SK-N-SH treated with all-trans-retinoic acid at 6 μM for 48 hours (cell line): ENCODE measurements around the gene LEMD2.

ENCODE experiments used
- ATAC-seq: fragments of 200-7000 bp; cut with Tn5 transposase; 3 replicates; pipeline ENCODE4 v1.9.1; 2020; ENCODE audit warnings: mild to moderate bottlenecking, moderate library complexity
- ARNTL ChIP-seq: fragments of 450-650 bp; formaldehyde crosslinking; IDR thresholded peaks from 2 replicates; pipeline ENCODE4 v1.5.0; 2020; ENCODE audit warnings: low read depth, mild to moderate bottlenecking, moderate library complexity, borderline replicate concordance
- BACH2 ChIP-seq: fragments of 250-450 bp; sonication (Bioruptor Pico); IDR thresholded peaks from 2 replicates; pipeline ENCODE4 v1.9.0; 2021; ENCODE audit warnings: mild to moderate bottlenecking, borderline replicate concordance
- CREB5 ChIP-seq: fragments of 250-450 bp; sonication (Bioruptor Pico); IDR thresholded peaks from 2 replicates; pipeline ENCODE4 v1.5.1; 2020; ENCODE audit warnings: low read depth, mild to moderate bottlenecking, moderate library complexity
- CSDC2 ChIP-seq: fragments of 250-450 bp; sonication (Bioruptor Pico); IDR thresholded peaks from 2 replicates; pipeline ENCODE4 v1.5.0; 2020; ENCODE audit warnings: mild to moderate bottlenecking, moderate library complexity
- CSRNP3 ChIP-seq: fragments of 250-450 bp; sonication (Bioruptor Pico); IDR thresholded peaks from 2 replicates; pipeline ENCODE4 v1.5.1; 2021; ENCODE audit warnings: mild to moderate bottlenecking, moderate library complexity
- ESRRG ChIP-seq: fragments of 250-450 bp; sonication (Bioruptor Pico); IDR thresholded peaks from 2 replicates; pipeline ENCODE4 v1.6.1; 2021; ENCODE audit warnings: mild to moderate bottlenecking
- GLIS3 ChIP-seq: fragments of 250-450 bp; sonication (Bioruptor Pico); IDR thresholded peaks from 2 replicates; pipeline ENCODE4 v1.5.0; 2020; ENCODE audit warnings: mild to moderate bottlenecking, moderate library complexity
- OSR1 ChIP-seq: fragments of 250-450 bp; sonication (Bioruptor Pico); IDR thresholded peaks from 2 replicates; pipeline ENCODE4 v1.8.0; 2022; ENCODE audit warnings: moderate library complexity, mild to moderate bottlenecking, inconsistent platforms
- PATZ1 ChIP-seq: fragments of 250-450 bp; sonication (Bioruptor Pico); IDR thresholded peaks from 2 replicates; pipeline ENCODE4 v1.8.0; 2020; ENCODE audit warnings: mild to moderate bottlenecking, moderate library complexity, borderline replicate concordance
- POU6F1 ChIP-seq: fragments of 250-450 bp; sonication (Bioruptor Pico); IDR thresholded peaks from 2 replicates; pipeline ENCODE4 v1.8.0; 2021; ENCODE audit warnings: low read depth, mild to moderate bottlenecking, moderate library complexity, borderline replicate concordance
- PPARA ChIP-seq: fragments of 250-450 bp; sonication (Bioruptor Pico); IDR thresholded peaks from 2 replicates; pipeline ENCODE4 v1.5.0; 2020; ENCODE audit warnings: mild to moderate bottlenecking, borderline replicate concordance
- RARB ChIP-seq: fragments of 250-450 bp; sonication (Bioruptor Pico); IDR thresholded peaks from 2 replicates; pipeline ENCODE4 v1.8.0; 2021; ENCODE audit warnings: mild to moderate bottlenecking, moderate library complexity
- SNAI2 ChIP-seq: fragments of 250-450 bp; sonication (Bioruptor Pico); IDR thresholded peaks from 2 replicates; pipeline ENCODE4 v1.5.0; 2020; ENCODE audit warnings: mild to moderate bottlenecking, moderate library complexity
- TSHZ2 ChIP-seq: fragments of 250-450 bp; sonication (Bioruptor Pico); IDR thresholded peaks from 2 replicates; pipeline ENCODE4 v1.5.0; 2020; ENCODE audit warnings: mild to moderate bottlenecking, moderate library complexity
- ZC3H10 ChIP-seq: fragments of 250-450 bp; sonication (Bioruptor Pico); IDR thresholded peaks from 2 replicates; pipeline ENCODE4 v1.5.1; 2021; ENCODE audit warnings: mild to moderate bottlenecking, moderate library complexity
- ZFP3 ChIP-seq: fragments of 250-450 bp; sonication (Bioruptor Pico); IDR thresholded peaks from 2 replicates; pipeline ENCODE4 v1.5.0; 2020; ENCODE audit warnings: mild to moderate bottlenecking, moderate library complexity
- ZNF565 ChIP-seq: fragments of 450-650 bp; formaldehyde crosslinking; conservative IDR thresholded peaks from 2 replicates; pipeline ENCODE4 v1.5.0; 2020; ENCODE audit warnings: low read depth, mild to moderate bottlenecking, moderate library complexity
- ZNF70 ChIP-seq: fragments of 450-650 bp; formaldehyde crosslinking; IDR thresholded peaks from 2 replicates; pipeline ENCODE4 v1.5.0; 2020; ENCODE audit warnings: mild to moderate bottlenecking, moderate library complexity
- ZNF8 ChIP-seq: fragments of 450-650 bp; formaldehyde crosslinking; IDR thresholded peaks from 2 replicates; pipeline ENCODE4 v1.5.0; 2020; ENCODE audit warnings: mild to moderate bottlenecking, moderate library complexity

LEMD2 gene

GRCh38 chr6:33757906-33758305, 31.0 kb downstream of the LEMD2 start:
- TF ChIP-seq PATZ1 (CRISPR knock-in tag) (no peak), CSRNP3 (CRISPR knock-in tag) (no peak), ZNF70 (CRISPR knock-in tag) (peak; percentile 91), BACH2 (CRISPR knock-in tag) (no peak), ARNTL (CRISPR knock-in tag) (no peak), OSR1 (no peak), ZNF8 (CRISPR knock-in tag) (no peak)
- no peak for ATAC-seq

GRCh38 chr6:33757113-33757512, 31.8 kb downstream of the LEMD2 start:
- TF ChIP-seq SNAI2 (CRISPR knock-in tag) (no peak), ARNTL (CRISPR knock-in tag) (no peak), POU6F1 (CRISPR knock-in tag) (no peak), PPARA (no peak), CSRNP3 (CRISPR knock-in tag) (no peak), PATZ1 (CRISPR knock-in tag) (no peak), RARB (no peak), ZFP3 (CRISPR knock-in tag) (no peak), ZNF70 (CRISPR knock-in tag) (no peak), GLIS3 (CRISPR knock-in tag) (no peak), ZC3H10 (no peak), ZNF565 (CRISPR knock-in tag) (no peak), BACH2 (CRISPR knock-in tag) (no peak), CSDC2 (CRISPR knock-in tag) (no peak), ESRRG (CRISPR knock-in tag) (no peak), CREB5 (CRISPR knock-in tag) (no peak)

GRCh38 chr6:33756211-33756954, 32.5 kb downstream of the LEMD2 start:
- no peak for ATAC-seq
- TF ChIP-seq TSHZ2 (CRISPR knock-in tag) (no peak), POU6F1 (CRISPR knock-in tag) (no peak), PPARA (no peak), ZNF70 (CRISPR knock-in tag) (no peak), ZC3H10 (no peak), RARB (no peak), ARNTL (CRISPR knock-in tag) (no peak), PATZ1 (CRISPR knock-in tag) (no peak), GLIS3 (CRISPR knock-in tag) (no peak)

More at GRCh38 chr6:33757113-33757512, 31.8 kb downstream of the LEMD2 start:
- ATAC-seq = no peak
